Endothelial cell of umbilical vein (primary cell): ENCODE data around the gene MIER2. TPM values are rescaled to one million over a fixed set of nuclear protein-coding genes. Genes with fewer than 3 reads are reported as not detected.

Experiments used
- BruUV-seq: library from RNA; stranded (reverse); fragments of 400-500 nt; replicated peaks from 2 replicates; lab custom pipeline; 2021; lab: Mats Ljungman, UMichigan
- CTCF ChIA-PET: fragments of 300-600, 350-600 bp; sonication (Branson Sonifier 250); formaldehyde crosslinking; loops from one replicate; lab custom pipeline; 2021; ENCODE audit warnings: antibody characterized with exemption, inconsistent platforms; lab: Charles Lee
- POLR2A ChIA-PET: fragments of 300-600, 350-600 bp; sonication (Branson Sonifier 250); formaldehyde crosslinking; loops from one replicate; lab custom pipeline; 2021; ENCODE audit warnings: antibody characterized with exemption, inconsistent platforms; lab: Charles Lee
- DNase-seq: peaks from one replicate; pipeline ENCODE4 v3.0.0-alpha.2; 2011; ENCODE audit warnings: low read depth, low spot score
- FAIRE-seq: peaks from 2 replicates; lab custom pipeline; 2011; peaks lifted over from hg19 to GRCh38; lab: Jason Lieb, UNC
- H2AFZ ChIP-seq: 2 replicates; pipeline ENCODE4 v1.6.0; 2012; ENCODE audit warnings: low read depth, low read length, control low read depth, inconsistent platforms
- H3K27ac ChIP-seq: 2 replicates; pipeline ENCODE4 v1.5.1; 2011; ENCODE audit warnings: low read depth, mild to moderate bottlenecking, control low read depth, low read length, moderate library complexity; ENCODE audit not compliant: insufficient read depth
- H3K27me3 ChIP-seq, 2 experiments: 2 replicates each; pipeline versions ENCODE4 v1.6.0 to v1.6.1; 2011; ENCODE audit warnings: low read length in 2 of 2, mixed read lengths in 1 of 2; ENCODE audit not compliant: control insufficient read depth in 2 of 2, insufficient read depth in 2 of 2
- H3K36me3 ChIP-seq, 2 experiments: 2 replicates in 1 of 2; 3 replicates in 1 of 2; pipeline ENCODE4 v1.5.1; 2011; ENCODE audit warnings: low read length in 2 of 2, mild to moderate bottlenecking in 1 of 2, moderate library complexity in 1 of 2; ENCODE audit not compliant: control insufficient read depth in 2 of 2, insufficient read depth in 2 of 2; ENCODE audit errors: extremely low read depth in 1 of 2
- H3K4me1 ChIP-seq: 3 replicates; pipeline ENCODE4 v1.5.1; 2011; ENCODE audit warnings: mild to moderate bottlenecking, low read length; ENCODE audit not compliant: control insufficient read depth, insufficient read depth; ENCODE audit errors: extremely low read depth
- H3K4me2 ChIP-seq: 2 replicates; pipeline ENCODE4 v1.6.1; 2011; ENCODE audit warnings: low read length, control low read depth, mixed read lengths; ENCODE audit not compliant: insufficient read depth
- H3K4me3 ChIP-seq, 3 experiments: fragments of 200-600 bp in 1 of 3; sonication (generic), shearing (Covaris generic) in 1 of 3; replicated peaks in 1 of 3; 2 replicates each; pipeline ENCODE4 v1.5.1; 2011 to 2016; ENCODE audit warnings: control low read depth in 3 of 3, low read length in 3 of 3, mild to moderate bottlenecking in 2 of 3, inconsistent platforms in 1 of 3, low read depth in 1 of 3, moderate library complexity in 1 of 3; ENCODE audit not compliant: insufficient read depth in 1 of 3
- H3K79me2 ChIP-seq: 2 replicates; pipeline ENCODE4 v1.6.0; 2012; ENCODE audit warnings: low read length, inconsistent platforms; ENCODE audit not compliant: control insufficient read depth, insufficient read depth
- H3K9ac ChIP-seq: replicated peaks from 2 replicates; pipeline ENCODE3; 2011; ENCODE audit warnings: low read length, control low read depth; ENCODE audit not compliant: insufficient read depth; ENCODE audit errors: extremely low read depth
- H3K9me1 ChIP-seq: replicated peaks from 3 replicates; pipeline ENCODE4 v1.6.0; 2011; ENCODE audit warnings: mild to moderate bottlenecking, low read length; ENCODE audit not compliant: control insufficient read depth, insufficient read depth; ENCODE audit errors: extremely low read depth
- H3K9me3 ChIP-seq: replicated peaks from 2 replicates; pipeline ENCODE4 v1.5.1; 2012; ENCODE audit warnings: low read length, inconsistent platforms; ENCODE audit not compliant: control insufficient read depth, insufficient read depth
- H4K20me1 ChIP-seq: replicated peaks from 2 replicates; pipeline ENCODE3; 2011; ENCODE audit warnings: mild to moderate bottlenecking, low read length; ENCODE audit not compliant: control insufficient read depth, insufficient read depth; ENCODE audit errors: extremely low read depth
- CTCF ChIP-seq, 2 donors: IDR thresholded peaks; 1 replicate in 1 of 2; 2 replicates in 1 of 2; pipeline ENCODE4 v1.5.1; 2011; ENCODE audit warnings: low read length in 2 of 2, mild to moderate bottlenecking in 2 of 2, moderate library complexity in 2 of 2, control low read depth in 1 of 2, inconsistent platforms in 1 of 2, low read depth in 1 of 2; ENCODE audit not compliant: insufficient read depth in 1 of 2; ENCODE audit errors: extremely low read depth in 1 of 2
- EZH2 ChIP-seq: IDR thresholded peaks from 2 replicates; pipeline ENCODE4 v1.6.1; 2012; ENCODE audit warnings: borderline replicate concordance, low read depth, mild to moderate bottlenecking, moderate library complexity, low read length, inconsistent platforms; ENCODE audit not compliant: severe bottlenecking
- FOS ChIP-seq: IDR thresholded peaks from 2 replicates; pipeline ENCODE4 v1.6.1; 2011; ENCODE audit warnings: mild to moderate bottlenecking, low read length, moderate library complexity, borderline replicate concordance; ENCODE audit not compliant: insufficient read depth
- GATA2 ChIP-seq: IDR thresholded peaks from 2 replicates; pipeline ENCODE4 v1.7.0; 2011; ENCODE audit warnings: low read depth, mild to moderate bottlenecking, moderate library complexity, mixed read lengths, low read length; ENCODE audit not compliant: insufficient read length, insufficient read depth
- JUN ChIP-seq: IDR thresholded peaks from 2 replicates; pipeline ENCODE4 v1.6.1; 2011; ENCODE audit warnings: borderline replicate concordance, low read depth; ENCODE audit not compliant: insufficient read length, insufficient read depth
- MAX ChIP-seq: IDR thresholded peaks from 2 replicates; pipeline ENCODE4 v1.6.1; 2011; ENCODE audit not compliant: insufficient read depth, insufficient read length
- MYC ChIP-seq: IDR thresholded peaks from one replicate; pipeline ENCODE4 v1.6.1; 2011; ENCODE audit warnings: mild to moderate bottlenecking, low read depth, low read length
- POLR2A ChIP-seq: IDR thresholded peaks from 2 replicates; pipeline ENCODE4 v1.6.1; 2012; ENCODE audit warnings: low read depth, mild to moderate bottlenecking, control low read depth, low read length
- POLR2AphosphoS5 ChIP-seq: IDR thresholded peaks from 2 replicates; pipeline ENCODE4 v1.6.1; 2012; ENCODE audit warnings: low read depth, mild to moderate bottlenecking, control low read depth, low read length, moderate library complexity; ENCODE audit not compliant: insufficient read depth
- dilution Hi-C: fragments of 300-500 bp; cut with MboI; formaldehyde crosslinking; loops from one replicate; pipeline ENCODE4 v1.15.0; 2019; ENCODE audit warnings: low sequenced_read_pairs; ENCODE audit not compliant: extremely low pct_ligation_motif_present
- intact Hi-C: fragments of 100-400 bp; cut with micrococcal nuclease; formaldehyde crosslinking; loops from one replicate; pipeline ENCODE4 v1.10.0; 2022
- polyA plus RNA-seq, 4 experiments: library from polyadenylated mRNA; depleted of rRNA in 3 of 4; stranded (reverse) in 3 of 4; unstranded in 1 of 4; fragments of >200 nt; gene quantifications; 2 replicates each; pipeline versions ENCODE4 v1.2.1 to v1.2.3, GENCODE V29; 2011 to 2012; ENCODE audit warnings: missing spikeins in 1 of 4
- total RNA-seq: library from RNA; stranded (reverse); gene quantifications from 2 replicates; pipeline ENCODE4 v1.2.3, GENCODE V29; 2021

MIER2 gene
- total and polyA plus RNA-seq, 2 donors (not counting 3 experiments of a cell fraction or from before 2014, with no cell fraction given), result 20.3 to 44.9 TPM

- no peak for FAIRE-seq
- peaks cover 12 to 26% of the 10 kb centered on the region in 2 experiments for H3K36me3 ChIP-seq
- H3K9ac ChIP-seq, result no peak overlapping the region
- no peak for DNase-seq
- no TSS peak for BruUV-seq
- POLR2A ChIA-PET, result no interaction called here
- no peaks in the 10 kb centered on the region for H3K27me3 ChIP-seq
- no peak overlapping the region for H2AFZ ChIP-seq
- no peak overlapping the region for H3K4me2 ChIP-seq
- intact Hi-C loops (no loop called here), dilution Hi-C loops (no loop called here)
- no peaks in the 10 kb centered on the region for H3K9me1 ChIP-seq
- H3K79me2 ChIP-seq, result peaks cover 56% of the 10 kb centered on the region
- no peaks in the 10 kb centered on the region for H4K20me1 ChIP-seq
- H3K27ac ChIP-seq, result no peak overlapping the region
- peaks cover 14% of the 10 kb centered on the region for H3K4me1 ChIP-seq
- H3K9me3 ChIP-seq, result no peaks in the 10 kb centered on the region
- CTCF ChIA-PET, result no interaction called here
- H3K4me3 ChIP-seq, result no peak overlapping the region
- no peak for TF ChIP-seq CTCF (IDR thresholded peaks at IDR 0.05; ENCODE audit: extremely low read depth in 1 of 2, insufficient read depth in 1 of 2, low read depth in 1 of 2, low read length in 2 of 2)
- TF ChIP-seq POLR2A, result no peak
- TF ChIP-seq EZH2, result no peak
- TF ChIP-seq GATA2, result no peak
- no peak for TF ChIP-seq JUN
- TF ChIP-seq MYC, result no peak
- no peak for TF ChIP-seq MAX
- no peak for TF ChIP-seq FOS
- TF ChIP-seq POLR2AphosphoS5, result no peak
Measured at GRCh38 chr19:306151-306900, 38.3 kb downstream of the MIER2 start.
